NCI-H524 treated with DMSO at 0.1 percent for 48 hours (cell line): ENCODE data around the gene MAPK11.

Experiments
- DNase-seq: peaks from one replicate; lab custom pipeline; 2025; lab: John Stamatoyannopoulos, UW

Gene MAPK11

DNA sequence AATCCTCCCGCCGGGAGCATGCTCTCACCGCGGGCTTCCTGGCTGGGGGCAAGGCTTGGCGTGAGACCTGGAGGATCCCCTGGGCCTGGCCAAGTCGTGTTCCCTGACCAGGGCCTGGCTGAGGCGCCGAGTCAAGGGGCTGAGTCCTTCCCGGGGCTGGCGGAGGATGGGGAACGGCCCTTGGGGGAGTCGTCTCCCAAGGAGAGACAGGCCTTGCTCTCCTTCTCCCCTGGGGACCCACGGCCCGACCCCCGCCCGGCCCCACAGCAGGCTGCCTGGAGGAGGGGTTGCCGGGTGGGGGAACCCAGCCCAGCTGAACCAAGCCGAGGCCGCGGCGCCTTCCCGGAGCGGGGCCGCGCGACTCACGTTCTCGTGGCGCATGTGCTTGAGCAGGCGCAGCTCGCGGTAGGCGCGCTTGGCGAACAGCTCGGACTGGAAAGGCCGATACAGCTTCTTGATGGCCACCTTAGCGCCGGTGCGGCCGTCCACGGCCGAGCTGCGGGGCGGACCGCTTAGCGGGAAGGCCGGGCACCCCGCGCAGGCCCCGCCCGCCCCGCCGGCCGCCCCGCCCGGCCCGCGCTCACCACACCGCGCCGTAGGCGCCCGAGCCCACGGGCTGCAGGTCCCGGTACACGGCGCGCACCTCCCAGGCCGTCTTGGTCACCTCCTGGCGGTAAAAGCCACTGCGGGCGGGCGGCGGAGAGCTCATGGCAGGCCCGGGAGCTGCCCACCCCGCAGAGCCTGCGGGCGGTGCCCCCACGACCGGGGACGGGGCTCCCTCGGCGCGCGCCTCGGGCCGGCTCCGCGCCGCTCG lies 9.2 kb downstream of the MAPK11 start:
- DNase-seq, result no peak

DNA sequence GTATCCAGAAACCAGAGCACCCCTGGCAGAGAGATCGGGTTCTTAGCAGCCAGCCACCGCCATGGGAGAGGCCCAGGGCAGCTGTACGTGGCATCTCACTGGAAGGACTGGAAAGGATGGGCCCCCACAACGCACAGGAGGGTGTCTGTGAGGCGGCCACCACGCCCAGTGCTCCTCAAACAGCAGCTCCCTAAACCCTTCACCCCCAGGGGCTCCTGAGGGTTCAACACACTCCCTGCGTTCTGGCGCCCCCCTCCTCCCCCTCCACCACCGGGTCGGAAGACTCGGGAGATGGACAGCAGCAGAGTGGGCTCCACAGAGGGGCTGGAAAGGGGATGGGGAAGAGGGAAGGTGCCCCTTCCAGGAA lies 9.8 kb downstream of the MAPK11 start:
- no peak for DNase-seq

DNA sequence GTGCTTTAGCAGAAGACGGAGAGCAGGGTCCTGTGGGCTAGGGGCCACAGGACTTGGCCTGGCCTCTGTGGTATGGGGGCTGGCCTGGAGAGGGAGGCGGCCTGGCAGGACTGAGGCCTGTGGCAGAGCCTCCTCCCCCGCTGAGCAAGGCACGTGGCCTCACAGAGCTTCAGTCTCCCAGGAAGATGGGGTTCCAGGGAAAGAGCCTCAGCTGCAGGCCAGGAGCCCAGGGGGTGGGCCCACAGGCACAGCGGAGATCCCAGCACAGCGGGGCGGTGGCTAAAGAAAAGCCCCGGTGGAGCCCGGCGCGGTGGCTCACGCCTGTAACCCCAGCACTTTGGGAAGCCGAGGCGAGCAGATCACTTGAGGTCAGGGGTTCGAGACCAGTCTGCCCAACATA lies 10.9 kb downstream of the MAPK11 start:
- DNase-seq, result no peak

DNA sequence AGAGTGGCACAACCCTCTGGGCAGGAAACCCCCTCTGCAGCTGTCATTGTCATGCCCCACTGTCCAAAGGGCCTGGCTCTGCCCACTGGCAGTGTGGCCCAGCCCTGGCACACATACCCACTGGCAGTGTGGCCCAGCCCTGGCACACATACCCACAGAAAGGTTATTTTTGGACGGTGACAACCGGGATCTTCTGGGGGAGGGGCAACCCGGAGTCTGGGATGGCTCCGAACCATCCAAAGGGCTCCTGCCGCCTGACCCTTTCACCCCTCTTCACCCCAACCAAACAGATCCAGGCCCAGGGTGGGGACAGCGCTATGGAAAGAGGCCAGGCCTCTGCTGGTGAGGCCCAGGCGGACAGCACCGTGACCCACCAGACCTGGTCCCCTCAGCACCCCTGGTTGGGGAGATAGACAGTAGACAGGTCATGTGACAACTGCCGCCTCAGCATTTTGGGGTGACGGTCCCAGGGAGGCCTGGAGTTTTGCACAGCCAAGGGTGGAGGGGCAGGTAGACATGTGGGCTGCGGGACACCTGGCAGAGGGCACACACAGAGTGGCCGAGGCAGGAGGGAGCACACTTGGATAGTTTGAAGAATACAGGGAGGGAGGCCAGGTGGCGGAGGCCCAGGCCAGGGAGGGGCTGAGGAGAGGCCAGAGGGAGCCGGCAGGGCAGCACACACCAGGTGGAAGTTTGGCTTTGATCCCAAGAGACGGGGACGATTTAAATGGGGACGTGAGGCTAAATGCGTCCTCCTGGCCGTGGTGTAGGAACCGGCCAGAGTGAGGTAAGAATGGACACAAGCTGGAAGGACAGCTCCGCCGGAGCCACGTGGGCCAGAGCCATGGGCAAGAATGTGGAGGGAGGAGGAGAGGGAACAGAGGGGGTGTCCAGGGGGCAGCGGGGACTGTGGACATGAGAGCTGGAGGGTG lies 11.6 kb downstream of the MAPK11 start:
- DNase-seq, result no peak

DNA sequence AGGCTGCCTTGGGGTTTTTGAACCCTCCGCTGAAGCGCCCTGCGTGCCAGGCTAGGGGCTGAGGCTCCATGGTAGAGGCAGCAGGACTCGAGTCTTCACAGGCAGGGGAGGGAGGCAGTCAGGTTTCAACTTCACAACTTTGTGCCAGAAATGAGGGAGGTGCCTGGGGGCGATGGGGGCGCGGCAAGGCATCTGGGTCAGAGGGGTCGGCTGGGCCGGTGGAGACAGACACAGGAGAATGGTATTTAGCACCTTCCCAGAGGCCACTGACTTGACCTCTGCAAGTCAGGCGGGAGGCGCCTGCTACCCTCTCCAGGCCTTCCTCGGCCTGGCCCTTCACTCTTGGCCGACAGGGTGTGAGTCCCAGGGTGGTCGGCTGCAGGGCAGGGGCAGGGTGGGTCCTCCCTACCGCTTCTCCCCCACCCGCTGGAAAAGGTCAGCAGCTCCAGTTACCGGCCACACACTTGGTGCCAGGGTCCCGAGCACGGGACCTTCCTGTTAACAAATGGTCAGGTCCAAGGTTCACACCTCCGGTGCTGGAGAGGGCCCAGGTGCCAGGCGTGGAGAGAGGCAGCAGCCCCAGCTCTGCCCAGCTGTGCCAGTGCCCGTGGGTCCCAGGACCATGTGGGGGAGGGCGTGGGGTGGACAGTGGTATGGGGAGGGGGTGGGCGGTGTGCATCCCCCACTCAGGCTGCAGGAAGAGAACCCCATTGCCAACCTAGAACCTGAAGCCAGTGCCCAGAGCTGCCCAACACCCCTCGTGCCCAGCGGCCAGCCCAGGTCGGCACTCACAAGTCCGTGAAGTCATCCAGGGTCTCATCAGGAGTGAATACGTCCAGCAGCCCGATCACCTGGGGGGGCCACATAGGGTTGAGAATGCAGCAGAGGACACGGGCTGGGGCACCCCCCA lies 12.5 kb downstream of the MAPK11 start:
- no peak for DNase-seq

DNA sequence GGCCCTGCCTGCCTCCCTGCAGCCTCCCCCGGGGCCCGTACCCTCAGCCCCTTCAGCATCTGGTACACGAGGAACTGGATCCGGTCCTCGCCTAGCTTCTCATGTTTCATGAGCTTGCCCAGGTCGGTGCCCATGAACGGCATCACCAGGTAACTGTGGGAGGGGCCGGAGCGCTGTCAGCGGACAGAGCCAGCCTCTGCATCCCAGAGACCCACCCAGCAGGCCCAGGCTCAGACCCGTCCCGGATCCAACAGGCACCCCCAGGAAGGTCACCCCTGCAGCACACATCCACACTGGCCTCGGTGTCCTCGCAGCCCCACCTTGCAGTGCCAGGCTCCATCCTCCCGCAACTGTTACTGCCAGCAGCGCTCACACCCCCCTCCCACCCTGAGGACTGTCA lies 13.1 kb downstream of the MAPK11 start:
- no peak for DNase-seq

DNA sequence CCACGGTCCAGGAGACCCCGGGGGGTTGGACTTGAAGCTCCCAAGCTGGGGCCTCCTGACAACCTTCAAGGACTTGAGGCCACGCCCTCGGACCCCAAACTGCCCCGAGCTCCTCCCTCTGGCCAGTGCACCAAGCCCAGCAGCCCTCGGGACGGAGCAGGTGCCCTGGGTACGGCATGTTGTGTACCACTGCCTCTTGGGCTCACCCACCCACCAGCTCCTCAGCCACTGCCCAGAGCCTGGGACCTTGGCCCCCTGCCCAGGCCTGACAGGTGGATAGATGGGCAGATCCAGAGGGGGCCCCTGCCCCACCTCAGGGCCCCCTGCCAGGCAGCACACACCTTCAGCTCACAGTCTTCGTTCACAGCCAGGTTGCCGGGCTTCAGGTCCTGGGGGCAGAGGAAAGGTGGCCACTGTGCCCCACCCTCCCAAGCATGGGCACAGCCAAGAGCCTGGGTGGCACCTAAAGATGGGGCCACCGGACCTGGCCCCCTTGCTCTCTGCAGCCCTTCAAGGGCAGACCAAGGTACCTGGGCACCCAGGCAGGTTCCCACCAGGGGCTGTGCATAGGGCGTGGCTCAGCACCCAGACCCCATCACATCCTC lies 13.8 kb downstream of the MAPK11 start:
- no peak for DNase-seq

DNA sequence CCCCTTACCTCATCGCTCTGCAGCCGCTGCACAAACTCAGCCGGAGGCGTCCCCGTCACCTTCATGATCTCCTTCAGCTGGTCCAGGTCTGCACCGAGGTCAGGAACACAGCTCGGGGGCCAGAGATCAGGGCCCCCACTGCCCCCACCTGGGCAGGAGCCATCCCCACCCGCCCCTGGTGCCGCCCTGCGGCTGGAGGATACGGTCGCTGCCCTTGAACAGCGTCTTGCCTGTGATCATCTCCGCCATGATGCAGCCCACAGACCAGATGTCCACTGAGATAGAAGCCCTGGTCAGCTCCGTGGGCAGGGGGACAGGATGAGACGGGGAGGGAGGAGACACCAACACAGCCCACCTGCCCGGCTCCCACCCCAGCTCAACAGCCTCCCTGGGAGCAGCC lies 14.6 kb downstream of the MAPK11 start:
- DNase-seq, result no peak

DNA sequence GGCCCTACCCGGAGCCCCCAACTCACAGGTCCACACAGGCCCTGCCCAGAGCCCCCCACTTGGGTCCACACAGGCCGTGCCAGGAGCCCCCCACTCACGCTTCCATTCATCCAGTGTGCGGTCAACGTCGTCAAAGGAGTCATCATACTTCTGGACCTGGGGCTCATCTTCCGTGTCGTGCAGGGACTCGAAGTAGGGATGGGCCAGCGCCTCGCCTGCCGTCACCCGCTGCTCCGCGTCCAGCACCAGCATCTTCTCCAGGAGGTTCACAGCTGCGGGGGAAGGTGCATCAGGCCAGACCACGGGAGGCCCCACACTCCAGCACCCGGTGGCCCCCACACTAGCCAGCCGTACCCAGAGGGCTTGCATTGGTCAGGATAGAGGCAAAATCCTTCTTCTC lies 15.1 kb downstream of the MAPK11 start:
- no peak for DNase-seq

DNA sequence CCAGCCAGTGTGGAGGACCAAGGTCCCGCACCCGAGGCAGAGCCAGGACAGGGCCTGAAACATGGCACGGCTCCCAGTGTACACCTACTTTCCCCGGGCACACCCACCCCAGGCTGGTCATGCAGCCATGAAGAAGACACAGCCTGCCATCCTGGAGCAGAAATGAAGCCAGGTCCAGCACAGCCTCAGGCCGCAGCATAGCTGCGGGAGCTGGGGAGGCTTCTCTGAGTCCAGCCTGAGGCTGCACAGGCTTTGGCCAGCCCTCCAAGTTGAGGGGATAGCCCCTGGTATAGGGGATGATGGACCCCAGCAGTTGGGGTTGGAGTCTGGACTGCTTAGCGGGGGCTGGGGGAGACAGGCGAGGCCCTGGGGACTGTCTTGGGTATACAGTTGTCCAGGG lies 16.2 kb downstream of the MAPK11 start:
- no peak for DNase-seq

DNA sequence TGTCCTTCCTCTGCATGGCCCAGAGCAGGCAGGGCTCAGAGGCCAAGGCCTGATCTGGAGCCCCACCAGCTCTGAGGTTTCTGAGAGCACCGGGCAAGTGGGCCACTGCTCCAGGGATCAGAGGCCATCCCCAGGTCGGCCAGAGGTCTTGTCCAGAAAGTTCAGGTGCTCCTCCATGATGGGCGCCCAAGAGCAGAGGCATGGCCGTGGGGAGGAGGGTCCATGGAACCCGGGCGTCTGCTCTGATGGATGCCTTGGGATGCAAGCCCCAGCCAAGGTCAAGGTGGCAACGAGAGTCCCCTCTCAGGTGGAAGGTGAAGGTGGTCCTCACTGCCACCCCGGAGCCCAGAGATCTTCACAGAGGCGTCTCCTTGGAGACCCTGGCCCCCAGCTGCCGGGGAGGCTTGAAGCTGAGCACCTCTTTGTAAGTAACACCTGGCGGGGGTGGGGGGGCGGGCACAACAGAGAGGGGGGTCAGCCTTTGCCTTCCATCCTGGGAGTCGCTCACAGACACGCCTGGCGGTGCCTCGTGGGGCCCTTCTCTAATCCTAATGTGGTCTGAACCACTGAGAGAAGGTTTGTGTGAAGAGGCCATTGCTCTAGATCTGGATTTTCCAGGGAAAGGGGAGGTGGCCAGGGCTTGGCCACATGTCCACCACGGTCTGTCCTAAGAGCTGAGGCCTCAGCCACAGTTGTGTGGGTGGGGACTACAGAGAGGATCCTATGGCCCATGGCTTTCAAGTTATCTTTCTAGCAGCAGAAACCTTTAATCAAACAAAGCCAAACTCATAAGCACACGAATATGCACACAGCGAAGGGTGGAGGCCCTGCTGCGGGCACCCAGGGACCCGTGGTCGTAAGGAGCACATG lies 16.9 kb downstream of the MAPK11 start:
- no peak for DNase-seq

DNA sequence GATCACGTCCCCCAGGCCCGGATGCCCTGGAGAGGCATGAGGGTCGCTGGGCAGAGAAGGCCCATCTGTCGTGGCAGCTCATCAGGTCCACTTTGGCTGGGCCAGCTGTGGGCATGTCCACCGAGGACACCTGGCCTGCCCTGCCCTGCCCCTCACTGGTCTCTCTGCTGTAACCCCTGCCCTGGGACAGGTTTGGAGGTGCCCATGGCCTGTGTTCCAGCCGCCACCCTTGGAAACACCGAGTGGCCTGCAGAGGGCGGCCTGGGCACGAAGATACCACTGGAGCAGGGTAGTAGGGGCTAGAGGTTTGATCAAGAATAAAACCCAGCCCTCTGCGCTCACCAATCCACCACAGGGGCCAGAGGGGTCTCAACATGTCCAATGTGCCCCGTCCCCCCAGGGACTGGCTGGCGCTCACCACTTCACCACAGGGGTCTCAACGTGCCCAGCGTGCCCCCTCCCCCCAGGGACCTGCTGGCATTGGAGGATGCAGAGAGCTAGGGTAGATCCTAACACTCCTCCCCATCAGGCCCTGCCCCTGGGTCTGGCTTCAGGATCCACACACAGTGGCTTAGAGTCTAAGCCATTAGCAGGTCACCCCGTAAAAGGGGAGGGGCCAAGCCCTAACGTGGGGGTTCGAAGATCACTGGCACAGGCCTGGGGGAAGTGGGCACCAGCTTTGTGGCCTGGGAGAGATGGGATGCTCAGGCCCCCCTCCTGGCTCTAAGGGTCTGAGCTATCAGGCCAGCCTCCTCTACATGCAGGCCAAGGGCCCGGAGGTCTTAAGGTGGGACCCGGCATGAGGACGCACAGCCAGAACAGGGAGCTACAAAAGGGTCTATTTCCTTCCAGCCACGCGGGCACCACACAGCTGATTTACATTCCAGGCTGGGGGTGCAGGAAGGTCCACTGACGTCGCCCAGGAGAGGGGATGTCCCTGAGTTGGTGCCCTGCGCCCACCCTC lies 17.8 kb downstream of the MAPK11 start:
- DNase-seq, result no peak

DNA sequence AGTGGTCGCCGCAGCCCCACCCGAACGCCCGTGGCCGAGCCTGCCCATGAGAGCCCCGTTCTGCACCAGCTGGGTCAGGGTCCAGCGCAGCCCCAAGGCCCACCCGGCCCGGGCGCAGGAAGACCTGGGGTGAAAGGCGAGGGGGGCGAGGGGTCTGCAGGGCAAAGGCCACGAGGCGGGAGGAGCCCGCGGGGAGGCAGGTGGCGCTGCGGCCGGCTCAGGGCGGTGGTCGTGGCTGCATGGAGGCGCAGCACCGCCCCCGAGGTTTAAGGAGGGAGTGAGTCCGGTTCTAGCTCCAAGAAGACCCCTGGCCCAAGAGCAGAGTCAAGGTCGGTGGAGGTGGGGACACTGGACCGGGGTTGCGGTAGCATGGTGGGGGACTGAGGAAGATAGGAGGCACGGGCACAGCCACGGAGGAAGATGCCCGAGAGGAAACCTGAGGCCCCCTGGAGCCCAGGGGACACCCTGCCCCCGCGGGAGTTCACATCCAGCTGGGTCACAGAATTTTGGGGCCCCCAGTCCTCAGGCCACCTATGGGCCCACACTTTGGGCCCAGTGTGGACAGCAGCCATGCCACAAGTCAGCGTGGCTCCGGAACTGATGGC lies 18.6 kb downstream of the MAPK11 start:
- DNase-seq, result no peak

DNA sequence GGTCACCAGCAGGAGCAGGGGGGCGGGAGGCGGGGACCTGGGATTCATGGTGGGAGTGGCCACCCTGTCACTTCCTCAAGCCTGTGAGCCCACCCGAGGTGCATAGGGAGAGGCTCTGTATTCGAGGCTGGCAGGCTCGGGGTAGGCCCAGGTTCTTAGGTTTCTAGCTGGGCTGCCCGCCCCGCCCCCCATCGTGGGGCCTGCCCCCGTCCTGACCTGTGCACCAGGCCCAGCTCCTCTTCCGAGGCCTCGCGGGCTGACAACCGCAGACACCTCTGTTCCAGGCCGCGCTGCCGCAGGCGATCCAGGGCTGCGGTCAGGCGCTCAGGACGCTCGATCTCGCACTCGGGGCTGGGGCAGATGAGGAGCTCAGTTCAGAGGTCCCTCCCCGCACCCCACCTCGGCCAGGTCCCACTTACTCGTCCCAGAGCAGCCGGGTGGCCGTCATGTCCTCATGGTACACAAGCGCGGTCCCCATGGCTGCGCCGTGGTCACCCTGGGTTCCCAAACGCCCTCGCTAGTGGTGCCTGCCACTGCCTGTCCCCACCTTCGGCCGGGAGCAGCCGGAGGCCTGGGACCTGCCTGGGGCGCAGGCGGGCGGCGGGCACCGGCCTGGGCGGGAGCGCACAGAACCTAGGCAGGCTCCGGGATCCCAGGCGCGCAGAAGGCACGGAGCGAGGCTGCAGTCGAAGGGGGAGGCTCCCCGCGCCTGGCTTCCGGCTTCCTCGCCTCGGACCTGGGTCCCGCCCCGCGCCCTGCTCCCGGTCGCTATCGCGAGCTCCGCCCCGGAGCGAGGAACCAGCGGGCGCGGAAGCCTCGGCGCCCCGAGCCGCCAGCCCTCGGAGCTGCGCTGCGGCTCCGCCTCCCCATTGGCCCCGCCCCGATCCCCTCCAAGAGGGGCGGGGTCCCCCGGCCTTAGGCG lies 19.4 kb downstream of the MAPK11 start, which contains the start of gene HDAC10:
TSS of gene HDAC10 (minus strand) at position 711 of the 922 bp plus-strand sequence. CDS start at position 478, 233 bp downstream.
- DNase-seq, result no peak

DNA sequence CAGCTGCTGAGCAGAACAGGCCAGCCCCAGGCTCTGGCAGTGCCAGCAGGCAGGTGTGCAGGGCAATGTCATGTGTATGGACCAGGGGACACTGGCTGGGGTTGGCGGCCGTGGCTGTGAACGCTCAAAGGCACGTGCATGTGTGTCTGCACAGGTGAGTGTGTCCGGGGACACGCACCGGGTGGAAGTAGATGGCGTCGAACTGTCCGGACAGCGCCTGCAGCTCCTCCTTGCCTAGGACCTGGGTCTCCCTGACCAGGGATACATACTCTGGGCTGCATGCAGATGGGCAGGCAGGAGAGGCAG lies 20.0 kb downstream of the MAPK11 start:
- DNase-seq, result no peak

DNA sequence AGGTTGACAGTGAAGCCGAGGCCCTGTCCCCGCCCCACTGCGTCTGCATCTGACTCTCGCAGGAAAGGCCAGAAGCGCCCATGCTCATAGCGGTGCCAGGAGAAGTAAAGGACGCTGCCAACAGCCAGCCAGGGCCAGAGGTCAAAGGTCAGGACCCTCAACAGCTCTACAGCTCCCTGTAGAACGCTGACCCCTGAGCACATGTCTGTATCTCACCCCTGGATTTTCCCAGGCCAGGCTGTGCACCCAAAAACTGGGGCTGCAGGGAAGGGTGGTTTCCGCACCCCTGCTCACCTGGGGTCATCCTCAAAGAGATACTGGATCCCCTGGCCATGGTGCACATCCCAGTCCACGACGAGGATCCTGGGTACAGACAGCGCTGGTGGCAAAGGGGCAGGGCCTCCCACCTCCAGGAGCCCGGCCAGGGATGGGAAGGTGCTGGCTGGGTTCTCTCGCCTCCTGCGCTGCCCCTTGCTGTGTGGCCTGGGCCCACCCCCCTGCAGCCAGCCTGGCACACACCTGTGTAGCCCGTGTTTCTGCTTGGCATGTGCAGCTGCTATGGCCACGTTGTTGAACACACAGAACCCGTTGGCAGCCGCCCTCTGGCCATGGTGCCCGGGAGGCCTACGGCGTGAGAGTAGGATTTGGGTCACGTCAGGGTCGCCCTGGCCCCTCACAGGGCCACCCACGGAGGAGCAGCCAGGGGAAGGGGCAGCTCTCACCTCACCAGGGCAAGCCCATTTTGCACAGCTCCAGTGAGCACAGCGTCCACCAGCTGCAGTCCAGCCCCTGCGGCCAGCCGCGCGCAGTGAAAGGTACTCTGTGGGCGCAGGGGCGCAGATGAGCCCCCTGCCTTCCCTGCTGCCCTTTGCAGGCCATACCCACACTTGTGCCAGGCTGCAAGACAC lies 20.6 kb downstream of the MAPK11 start:
- no peak for DNase-seq
